ENCODE results near the gene TRIM31.

The TRIM31 gene

GRCh38 chr6:30112402-30112994 lies 392 bp downstream of the TRIM31 start:
- no peak for DNase-seq (ENCODE audit: low spot score)

- no peak for DNase-seq (ENCODE audit: low spot score)
Observed at GRCh38 chr6:30111266-30111856, 1.5 kb downstream of the TRIM31 start.

- no peak for DNase-seq (ENCODE audit: low spot score)
Observed at GRCh38 chr6:30104661-30105060, 8.2 kb downstream of the TRIM31 start.

- DNase-seq (ENCODE audit: low spot score): no peak
Observed at GRCh38 chr6:30103872-30104179, 9.1 kb downstream of the TRIM31 start.

GRCh38 chr6:30102970-30103871 lies 9.7 kb downstream of the TRIM31 start:
- DNase-seq (ENCODE audit: low spot score): peak; percentile 87

GRCh38 chr6:30102414-30102969 lies 10.4 kb downstream of the TRIM31 start:
- no peak for DNase-seq (ENCODE audit: low spot score)

GRCh38 chr6:30101444-30102413 lies 11.2 kb downstream of the TRIM31 start:
- peak; percentile 55 for DNase-seq (ENCODE audit: low spot score)

- no peak for DNase-seq (ENCODE audit: low spot score)
Observed at GRCh38 chr6:30100585-30101443, 12.1 kb downstream of the TRIM31 start.

- no peak for DNase-seq (ENCODE audit: low spot score)
Observed at GRCh38 chr6:30100154-30100553, 12.7 kb downstream of the TRIM31 start.

- DNase-seq (ENCODE audit: low spot score): no peak
Observed at GRCh38 chr6:30097902-30098768, 14.8 kb downstream of the TRIM31 start.

GRCh38 chr6:30096829-30097228 lies 16.1 kb downstream of the TRIM31 start:
- DNase-seq (ENCODE audit: low spot score): no peak

GRCh38 chr6:30093951-30094661 lies 18.8 kb downstream of the TRIM31 start:
- DNase-seq (ENCODE audit: low spot score): no peak

GRCh38 chr6:30092852-30093543 lies 19.9 kb downstream of the TRIM31 start:
- no peak for DNase-seq (ENCODE audit: low spot score)

- DNase-seq (ENCODE audit: low spot score): no peak
Observed at GRCh38 chr6:30091577-30092381, 21.1 kb downstream of the TRIM31 start.

- no peak for DNase-seq (ENCODE audit: low spot score)
Observed at GRCh38 chr6:30087876-30088275, 25.0 kb downstream of the TRIM31 start.

GRCh38 chr6:30077218-30077617 lies 35.7 kb downstream of the TRIM31 start:
- DNase-seq (ENCODE audit: low spot score): no peak

All from CD4-positive, alpha-beta T cell treated with Interleukin-15 for 4 hours (primary cell).